GM19395 (cell line): ENCODE results near the gene CIC.
A peak's percentile ranks its signal among the peaks of the same experiment; 100 is the strongest.

Experiments used
- ATAC-seq: cut with Tn5 transposase; IDR thresholded peaks from one replicate; pipeline ENCODE4 v1.9.1; 2021; ENCODE audit warnings: mild to moderate bottlenecking, moderate library complexity; ENCODE audit not compliant: unreplicated experiment

CIC gene

DNA sequence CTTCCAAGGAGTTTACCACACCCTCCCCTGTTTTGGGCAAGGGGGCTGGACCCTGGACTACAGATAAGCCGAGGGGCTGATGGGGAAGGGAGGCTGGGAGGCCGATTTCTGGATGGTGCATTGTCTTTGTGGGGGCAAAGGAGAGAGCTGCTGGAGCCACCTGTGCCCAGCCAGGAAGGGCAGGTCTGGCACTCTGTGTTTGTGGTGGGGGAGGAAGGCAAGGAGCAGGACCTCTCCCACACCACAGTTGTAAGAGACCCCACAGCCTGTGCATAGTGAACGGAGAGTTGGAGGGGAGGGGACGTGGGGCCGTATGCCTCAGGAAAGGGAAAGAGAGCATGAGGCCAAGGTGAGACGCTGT is 16.9 kb downstream of the CIC start:
- ATAC-seq = no peak

- ATAC-seq = no peak
Observed at GRCh38 chr19:42286349-42287016, 17.4 kb downstream of the CIC start.

GRCh38 chr19:42287017-42287826 is 18.2 kb downstream of the CIC start:
- ATAC-seq = no peak

- ATAC-seq = no peak
Observed at GRCh38 chr19:42287827-42288107, 18.7 kb downstream of the CIC start.

DNA sequence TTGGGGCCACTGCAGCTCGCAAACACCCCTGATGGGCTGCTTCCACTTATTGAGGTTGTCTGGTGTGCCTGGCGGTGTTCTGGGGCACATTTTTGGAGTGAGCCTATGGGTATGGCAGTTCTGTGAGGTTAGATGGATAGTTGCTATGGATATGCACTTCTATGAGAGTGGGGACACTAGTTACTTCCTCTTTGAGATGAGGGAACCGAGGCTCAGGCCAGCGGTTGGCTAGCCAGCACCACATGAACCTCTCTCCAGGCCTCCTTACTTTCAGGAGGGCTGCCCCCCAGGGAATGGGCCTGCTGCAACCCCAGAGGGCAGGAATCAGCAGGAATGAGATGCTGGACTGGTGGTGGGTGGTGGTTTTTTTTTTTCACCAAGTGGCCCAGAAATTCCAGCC is 19.3 kb downstream of the CIC start:
- no peak for ATAC-seq

GRCh38 chr19:42288881-42289555 is 20.0 kb downstream of the CIC start:
- ATAC-seq = no peak

DNA sequence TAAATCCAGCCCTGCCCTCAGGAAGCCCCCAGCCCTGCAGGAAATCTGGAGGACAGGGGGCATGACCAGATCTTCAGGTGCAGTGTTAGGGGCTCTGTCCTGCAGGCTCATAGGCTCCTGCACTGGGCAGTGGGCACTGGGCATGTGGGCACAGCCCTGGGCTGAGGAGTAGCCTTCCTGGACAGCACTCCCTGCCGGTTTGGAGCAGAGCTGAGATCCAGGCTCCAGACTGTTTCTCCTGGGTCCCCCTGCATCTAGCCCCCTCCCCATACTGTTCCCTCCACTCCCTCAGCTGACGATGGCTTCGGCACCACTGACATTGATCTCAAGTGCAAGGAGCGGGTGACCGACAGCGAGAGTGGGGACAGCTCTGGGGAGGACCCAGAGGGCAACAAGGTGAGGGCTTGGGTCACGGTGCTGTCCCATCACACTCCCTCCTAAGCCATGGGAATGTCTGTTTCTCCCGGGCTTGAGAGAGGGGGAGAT is 20.5 kb downstream of the CIC start:
- ATAC-seq = no peak

DNA sequence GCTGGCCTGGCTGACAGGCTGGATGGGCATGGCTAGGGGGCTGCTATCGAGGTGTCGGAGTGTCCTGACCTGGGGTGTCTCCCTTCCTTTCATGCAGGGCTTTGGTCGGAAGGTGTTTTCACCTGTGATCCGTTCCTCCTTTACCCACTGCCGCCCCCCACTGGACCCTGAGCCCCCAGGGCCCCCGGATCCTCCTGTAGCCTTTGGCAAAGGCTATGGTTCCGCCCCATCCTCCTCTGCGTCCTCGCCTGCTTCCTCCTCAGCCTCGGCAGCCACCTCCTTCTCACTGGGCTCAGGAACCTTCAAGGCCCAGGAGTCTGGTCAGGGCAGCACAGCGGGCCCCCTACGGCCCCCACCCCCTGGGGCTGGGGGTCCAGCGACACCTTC is 21.1 kb downstream of the CIC start:
- no peak for ATAC-seq

DNA sequence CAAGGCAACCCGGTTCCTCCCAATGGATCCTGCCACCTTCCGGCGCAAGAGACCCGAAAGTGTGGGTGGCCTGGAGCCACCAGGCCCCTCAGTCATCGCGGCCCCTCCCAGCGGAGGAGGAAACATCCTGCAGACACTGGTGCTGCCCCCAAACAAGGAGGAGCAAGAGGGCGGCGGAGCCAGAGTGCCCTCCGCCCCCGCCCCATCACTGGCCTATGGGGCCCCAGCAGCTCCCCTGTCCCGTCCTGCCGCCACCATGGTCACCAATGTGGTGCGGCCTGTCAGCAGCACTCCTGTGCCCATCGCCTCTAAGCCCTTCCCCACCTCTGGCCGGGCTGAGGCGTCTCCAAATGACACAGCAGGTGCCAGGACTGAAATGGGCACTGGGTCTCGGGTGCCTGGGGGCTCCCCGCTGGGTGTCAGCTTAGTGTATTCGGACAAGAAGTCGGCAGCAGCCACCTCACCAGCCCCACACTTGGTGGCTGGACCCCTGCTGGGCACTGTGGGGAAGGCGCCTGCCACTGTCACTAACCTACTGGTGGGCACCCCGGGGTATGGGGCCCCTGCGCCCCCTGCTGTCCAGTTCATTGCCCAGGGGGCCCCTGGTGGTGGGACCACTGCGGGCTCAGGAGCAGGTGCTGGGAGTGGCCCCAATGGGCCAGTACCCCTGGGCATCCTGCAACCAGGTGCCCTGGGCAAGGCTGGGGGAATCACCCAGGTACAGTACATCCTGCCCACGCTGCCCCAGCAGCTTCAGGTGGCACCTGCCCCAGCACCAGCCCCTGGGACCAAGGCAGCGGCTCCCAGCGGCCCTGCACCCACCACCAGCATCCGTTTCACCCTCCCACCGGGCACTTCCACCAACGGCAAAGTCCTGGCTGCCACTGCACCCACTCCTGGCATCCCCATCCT is 21.7 kb downstream of the CIC start:
- ATAC-seq = no peak

DNA sequence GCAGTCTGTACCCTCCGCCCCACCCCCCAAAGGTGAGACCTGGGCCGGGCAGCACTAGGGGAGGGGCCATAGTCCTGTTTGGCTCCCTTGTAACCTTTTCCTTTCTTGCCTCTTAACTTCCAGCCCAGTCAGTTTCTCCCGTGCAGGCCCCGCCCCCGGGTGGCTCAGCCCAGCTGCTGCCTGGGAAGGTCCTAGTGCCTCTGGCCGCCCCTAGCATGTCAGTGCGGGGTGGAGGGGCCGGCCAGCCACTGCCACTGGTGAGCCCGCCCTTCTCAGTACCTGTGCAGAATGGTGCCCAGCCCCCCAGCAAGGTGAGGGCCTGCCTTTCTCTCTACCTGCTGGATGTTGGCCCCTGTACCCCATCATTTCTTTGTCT is 22.4 kb downstream of the CIC start:
- ATAC-seq = no peak

DNA sequence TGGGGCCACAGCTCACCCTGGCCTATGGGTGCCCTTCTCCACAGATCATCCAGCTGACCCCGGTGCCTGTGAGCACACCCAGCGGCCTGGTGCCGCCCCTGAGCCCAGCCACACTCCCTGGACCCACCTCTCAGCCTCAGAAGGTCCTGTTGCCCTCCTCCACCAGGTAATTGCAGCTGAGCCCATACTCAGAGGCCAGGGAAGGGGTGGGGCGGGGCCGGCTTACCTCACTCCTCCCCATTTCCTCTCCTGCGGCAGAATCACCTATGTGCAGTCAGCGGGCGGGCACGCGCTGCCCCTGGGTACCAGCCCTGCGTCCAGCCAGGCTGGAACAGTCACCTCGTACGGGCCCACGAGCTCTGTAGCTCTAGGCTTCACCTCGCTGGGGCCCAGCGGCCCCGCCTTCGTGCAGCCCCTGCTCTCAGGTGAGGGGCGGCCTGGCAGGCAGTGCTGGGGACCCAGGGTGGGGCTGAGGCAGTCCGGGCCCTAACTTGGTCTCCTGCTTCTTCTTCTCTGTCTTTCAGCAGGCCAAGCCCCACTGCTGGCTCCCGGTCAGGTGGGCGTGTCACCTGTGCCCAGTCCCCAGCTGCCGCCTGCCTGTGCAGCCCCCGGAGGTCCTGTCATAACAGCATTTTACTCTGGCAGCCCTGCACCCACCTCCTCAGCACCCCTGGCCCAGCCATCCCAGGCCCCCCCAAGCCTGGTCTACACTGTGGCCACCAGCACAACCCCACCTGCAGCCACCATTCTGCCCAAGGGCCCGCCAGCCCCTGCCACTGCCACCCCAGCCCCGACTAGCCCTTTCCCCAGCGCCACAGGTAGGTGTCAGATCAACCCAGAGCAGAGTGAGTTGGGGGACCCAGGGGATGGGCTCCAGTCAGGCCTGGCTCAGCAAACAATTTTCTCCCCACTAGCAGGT is 23.2 kb downstream of the CIC start:
- ATAC-seq = no peak

GRCh38 chr19:42292963-42293362 is 23.9 kb downstream of the CIC start:
- ATAC-seq = no peak

GRCh38 chr19:42293540-42293939 is 24.5 kb downstream of the CIC start:
- no peak for ATAC-seq

GRCh38 chr19:42293948-42294347 is 24.9 kb downstream of the CIC start:
- ATAC-seq = no peak

DNA sequence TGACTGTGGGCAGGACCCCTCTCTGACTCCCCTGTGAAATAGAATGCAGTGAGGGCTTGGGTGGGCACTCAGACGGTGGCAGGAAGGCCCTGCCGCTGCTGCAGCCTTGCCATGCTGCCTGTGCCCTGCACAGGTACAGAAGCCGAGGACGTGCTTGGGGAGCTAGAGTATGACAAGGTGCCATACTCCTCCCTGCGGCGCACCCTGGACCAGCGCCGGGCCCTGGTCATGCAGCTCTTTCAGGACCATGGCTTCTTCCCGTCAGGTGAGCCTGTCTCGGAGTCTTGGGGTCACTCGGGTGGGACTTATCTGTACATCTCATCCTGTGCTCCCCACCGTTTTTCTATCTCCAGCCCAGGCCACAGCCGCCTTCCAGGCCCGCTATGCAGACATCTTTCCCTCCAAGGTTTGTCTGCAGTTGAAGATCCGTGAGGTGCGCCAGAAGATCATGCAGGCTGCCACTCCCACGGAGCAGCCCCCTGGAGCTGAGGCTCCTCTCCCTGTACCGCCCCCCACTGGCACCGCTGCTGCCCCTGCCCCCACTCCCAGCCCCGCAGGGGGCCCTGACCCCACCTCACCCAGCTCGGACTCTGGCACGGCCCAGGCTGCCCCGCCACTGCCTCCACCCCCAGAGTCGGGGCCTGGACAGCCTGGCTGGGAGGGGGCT is 25.6 kb downstream of the CIC start:
- ATAC-seq = no peak

GRCh38 chr19:42295342-42295741 is 26.3 kb downstream of the CIC start:
- no peak for ATAC-seq

DNA sequence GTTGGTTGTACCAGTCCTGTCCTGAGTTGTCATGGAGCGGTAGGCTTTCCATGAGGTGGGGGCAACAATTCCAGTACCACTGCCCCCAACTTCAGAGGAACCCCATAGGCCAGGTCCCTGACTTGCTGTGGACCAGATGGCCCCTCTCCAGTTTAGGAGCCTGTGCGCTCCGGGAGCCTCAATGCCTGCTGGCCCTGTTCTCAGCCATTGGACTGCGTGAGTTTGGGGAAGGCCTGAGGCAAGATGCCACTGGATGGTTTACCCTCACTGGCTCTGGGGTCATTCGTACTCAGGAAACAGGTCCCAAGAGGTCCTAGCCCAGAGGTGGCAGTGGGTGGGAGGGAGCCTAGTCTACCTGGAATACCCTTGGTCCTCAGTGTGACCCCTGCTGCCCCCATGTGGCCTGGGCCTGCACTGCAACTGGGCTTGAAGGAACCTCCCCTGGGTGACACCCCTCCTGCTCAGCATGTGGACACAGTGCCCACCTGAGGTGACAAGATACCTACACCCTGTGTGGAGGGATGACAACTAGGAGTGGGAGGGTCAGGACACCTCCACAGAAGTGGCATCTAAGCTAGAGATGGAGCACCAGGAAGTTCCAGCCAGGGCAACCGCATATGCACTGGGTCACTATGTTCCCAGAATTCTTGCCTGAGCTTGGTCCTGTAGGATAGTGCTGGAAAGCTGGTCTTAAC is 26.9 kb downstream of the CIC start:
- no peak for ATAC-seq

DNA sequence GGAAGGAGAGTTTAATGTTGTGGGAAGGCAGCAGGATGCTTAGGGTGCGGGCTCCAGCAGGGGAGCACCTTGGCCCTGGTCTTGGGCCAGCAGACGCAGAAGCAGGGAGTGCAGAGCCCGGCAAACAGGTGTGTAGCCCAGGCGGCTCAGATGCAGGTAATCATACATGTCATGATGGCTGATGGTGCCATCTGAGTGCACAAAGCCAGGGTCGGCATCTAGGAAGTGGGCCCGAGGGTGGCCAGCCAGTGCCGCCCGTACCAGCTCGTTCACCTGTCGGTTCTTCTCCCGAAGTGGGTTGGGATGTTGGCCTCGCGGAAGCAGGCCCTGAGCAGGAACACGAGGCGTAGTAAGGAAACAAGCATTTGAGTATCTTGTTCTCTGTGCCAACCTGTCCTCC is 28.0 kb downstream of the CIC start:
- ATAC-seq = no peak

GRCh38 chr19:42301646-42302203 is 32.7 kb downstream of the CIC start, which contains the start of gene PRR19:
TSS of gene PRR19 (plus strand) at chr19:42302132. CDS start at chr19:42309585, 7,453 bp downstream.
- ATAC-seq = peak; percentile 13
